LoVo (cell line): ENCODE measurements around the gene PLGRKT.
"Not testable (repeated sequence)": the region's sequence is repeated elsewhere in the genome, so short reads cannot be mapped to it uniquely, and the experiment has no call there.

Source experiments
- DNase-seq: peaks from one replicate; pipeline ENCODE4 v3.0.0-alpha.2; 2016; ENCODE audit warnings: low spot score

Gene PLGRKT

DNA sequence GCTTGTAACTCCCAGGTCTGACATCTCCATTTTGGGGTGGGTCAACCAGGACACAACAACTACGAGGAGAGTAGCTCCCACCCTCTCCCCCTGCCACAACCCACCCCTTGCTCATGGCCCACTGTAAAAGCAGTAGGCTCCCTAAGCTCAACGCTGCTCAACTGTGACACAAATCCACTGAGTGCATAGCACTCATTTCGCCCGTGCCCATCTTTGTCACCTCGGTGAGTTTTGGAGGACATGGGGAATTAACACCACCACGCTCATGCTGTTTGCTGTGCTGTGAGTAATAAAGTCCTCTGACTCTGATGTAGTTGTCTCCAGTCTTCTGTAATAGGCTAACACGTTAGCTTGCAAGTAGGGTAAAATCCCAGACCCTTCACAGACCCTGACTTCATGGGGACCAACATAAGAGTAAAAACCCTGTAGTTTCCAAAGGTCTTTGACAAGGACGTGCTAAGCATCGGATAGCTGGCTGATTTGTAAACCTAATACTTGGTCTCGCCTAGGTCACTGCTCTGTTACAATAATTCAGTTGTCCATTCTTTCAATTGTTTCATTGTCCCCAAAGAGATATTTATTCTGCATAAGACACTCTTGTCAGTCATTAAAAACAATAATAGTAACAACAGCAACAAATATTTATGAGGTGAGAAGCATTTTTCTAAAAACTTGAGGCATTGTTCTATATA lies 7.7 kb downstream of the PLGRKT start:
- DNase-seq: no peak

DNA sequence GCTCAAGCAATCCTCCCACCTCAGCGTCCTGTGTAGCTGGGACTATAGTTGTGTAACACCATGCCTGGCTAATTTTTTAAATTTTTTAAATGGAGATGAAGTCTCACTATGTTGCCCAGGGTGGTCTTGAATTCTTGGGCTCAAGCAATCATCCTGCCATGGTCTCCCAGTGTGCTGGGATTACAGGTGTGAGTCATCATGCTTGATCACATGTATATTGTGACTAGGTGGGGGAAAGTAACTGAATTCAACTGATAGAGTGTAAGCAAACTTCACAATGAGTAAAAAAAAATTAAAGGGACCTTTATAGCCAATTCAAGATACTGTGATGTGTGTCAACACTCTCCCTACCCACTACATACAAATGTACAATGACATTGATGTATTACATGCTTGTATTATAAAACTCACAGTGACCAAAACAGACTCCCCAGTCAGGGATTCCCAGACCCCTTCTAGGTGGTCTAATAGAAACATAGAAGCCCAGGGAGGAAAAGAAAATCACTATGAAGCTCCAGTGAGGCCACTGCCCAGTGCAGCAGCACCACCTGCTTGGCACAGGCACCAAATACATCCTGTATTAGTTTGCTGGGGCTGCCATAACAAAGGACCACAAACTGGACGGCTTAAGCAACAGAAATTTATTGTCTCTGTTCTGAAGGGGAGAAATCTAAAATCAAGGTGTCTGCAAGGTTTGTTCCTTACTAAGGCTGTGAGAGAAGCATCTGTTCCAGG lies 8.8 kb downstream of the PLGRKT start:
- DNase-seq: no peak

DNA sequence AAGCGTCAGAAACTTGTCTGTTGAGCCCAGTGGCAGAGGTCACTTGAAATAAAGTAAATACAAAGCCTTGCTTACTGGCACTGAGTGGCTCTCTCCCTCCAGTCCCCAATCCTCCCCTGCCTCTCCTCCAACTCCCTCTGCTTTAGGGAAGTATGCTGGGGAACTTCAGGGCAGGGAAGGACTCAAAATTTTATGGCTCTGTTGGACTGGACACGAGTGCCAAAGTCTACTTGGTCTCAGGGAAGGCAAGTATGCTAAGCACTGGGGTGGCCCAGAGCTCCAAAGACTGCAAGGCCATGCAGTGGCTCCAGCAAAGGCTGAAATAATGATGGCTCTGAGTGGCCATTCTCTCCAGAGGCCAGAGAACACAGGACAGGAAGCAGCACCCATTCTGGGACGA lies 9.6 kb downstream of the PLGRKT start:
- DNase-seq: no peak

DNA sequence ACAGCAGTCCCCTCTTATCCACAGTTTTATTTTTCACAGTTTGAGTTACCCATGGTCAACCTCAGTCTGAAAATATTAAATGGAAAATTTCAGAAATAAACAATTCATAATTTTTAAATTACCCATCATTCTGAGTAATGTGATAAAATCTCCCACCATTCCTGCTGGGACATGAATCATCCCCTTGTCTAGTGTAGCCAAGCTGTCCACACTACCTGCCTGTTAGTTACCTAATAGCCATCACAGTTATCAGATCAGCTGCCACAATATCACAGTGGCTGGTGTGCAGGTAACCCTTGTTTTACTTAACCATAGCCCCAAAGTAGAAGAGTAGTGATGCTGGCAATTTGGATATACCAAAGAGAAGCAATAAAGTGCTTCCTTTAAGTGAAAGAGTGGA lies 10.7 kb downstream of the PLGRKT start:
- DNase-seq: no peak

DNA sequence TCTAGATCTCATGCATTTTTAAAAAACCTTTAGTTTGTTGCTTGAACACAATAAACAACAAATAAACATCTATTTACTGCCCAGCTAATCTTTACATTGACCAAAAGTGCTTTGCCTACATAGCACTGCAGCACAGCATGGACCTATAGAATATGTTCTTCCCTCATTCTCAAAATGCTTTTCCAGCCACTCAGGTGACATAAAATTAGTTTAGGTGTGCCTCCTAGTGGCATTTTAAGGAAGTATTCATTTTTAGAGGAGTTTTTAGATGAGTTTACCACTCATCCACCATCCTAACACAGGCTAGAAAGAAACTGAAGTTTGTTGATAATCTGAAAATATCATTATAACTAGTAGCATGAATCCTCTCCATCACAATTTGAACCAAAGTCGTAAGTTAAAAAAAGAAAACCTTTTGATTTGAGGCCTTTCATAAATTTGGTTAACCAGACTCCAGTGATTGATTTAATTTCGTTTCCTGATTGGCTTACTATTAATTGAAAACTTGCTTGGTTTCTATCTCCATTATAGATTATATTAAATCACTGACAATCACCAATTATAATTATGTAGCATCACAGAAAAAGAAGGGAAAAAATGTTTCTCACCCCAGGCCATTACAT lies 12.6 kb downstream of the PLGRKT start:
- peak; percentile 31 for DNase-seq

DNA sequence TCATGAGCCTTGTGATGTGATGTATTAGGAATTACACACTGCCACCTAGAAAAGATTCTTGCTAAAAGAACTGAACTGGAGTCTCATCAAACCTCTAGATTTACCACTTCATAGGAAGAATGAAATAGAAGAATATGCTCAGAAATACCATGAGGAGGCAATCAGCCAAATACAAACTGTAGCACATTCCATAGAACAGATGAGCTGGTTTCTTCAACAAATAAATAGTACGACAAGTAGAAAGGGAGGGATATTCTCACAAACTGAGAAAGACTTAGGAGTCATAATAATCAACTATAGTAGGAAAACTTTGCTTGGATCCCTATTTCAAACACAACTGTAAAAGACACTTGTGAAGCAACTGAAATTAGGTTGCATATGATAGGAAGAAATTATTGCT lies 15.4 kb downstream of the PLGRKT start:
- no peak for DNase-seq

DNA sequence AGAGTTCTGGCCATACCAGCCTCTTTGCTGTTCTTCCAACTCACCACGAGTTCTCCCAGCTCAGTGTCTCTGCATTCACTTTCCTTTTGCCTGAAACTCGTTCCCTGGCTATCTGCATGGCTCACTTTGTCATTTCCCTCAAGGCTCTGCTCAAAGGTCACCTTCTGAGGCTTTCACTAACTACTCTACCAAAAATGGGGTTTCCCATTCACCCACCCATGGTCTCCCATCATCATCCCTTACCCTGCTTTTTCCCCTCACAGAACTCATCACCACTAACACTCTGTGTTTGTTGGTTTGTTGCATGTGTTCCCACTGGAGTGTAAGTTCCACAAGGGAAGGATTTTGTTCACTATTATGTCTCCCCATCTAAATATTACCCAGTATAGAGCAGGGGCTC lies 16.6 kb downstream of the PLGRKT start:
- DNase-seq: no peak

DNA sequence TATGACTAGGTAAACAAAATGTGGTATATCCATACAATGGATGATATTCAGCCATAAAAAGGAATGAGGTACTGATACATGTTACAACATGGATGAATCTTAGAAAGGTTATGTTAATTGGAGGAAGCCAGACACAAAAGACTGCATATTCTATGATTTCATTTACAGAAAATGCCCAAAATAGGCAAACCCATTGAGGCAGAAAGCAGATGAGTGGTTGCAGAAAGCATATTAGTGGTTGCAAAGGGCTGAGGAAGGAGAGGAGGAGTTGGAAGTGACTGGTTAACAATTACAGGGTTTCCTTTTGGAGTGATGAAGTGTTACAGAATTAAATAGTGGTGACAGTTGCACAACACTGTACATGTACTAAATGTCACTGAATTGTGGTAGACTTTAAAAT lies 17.7 kb downstream of the PLGRKT start:
- DNase-seq: no peak

DNA sequence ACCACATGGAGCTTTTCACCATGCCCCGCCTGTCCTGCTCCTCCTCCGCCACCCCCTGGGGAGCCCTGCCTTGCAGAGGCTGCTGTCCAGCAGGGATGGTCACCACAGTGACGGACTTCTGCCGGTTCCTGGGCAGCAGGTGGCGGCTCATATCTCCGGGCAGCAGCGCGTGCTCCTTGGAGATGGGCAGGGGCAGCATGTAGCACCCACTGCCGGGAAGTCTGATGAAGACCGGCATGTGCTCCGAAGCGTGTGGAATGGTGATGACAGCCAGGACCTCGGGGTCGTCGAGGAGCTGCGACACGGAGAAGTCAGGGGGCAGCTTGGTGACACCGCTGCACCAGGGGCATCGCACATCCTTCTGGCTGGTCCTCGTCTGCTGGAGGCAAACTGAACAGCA lies 19.2 kb downstream of the PLGRKT start:
- DNase-seq: no peak

DNA sequence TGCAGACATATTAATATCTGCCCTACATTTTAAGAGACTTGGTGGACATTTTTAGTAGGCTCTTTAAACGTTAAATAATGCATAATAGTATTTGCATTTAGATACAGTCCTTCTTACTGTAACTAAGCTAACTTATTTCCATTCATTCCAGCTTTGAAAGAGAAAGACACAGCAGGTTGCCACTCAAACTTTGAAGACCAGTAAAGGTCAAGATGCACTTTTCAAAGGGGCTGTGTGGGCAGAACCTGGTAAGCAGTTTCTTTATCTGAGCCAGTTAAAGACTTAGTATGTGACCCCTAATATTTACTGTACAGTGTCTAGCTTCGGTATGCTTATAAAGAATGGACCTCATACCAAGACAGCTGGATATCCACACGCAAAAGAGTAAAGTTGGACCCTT lies 20.8 kb downstream of the PLGRKT start:
- no peak for DNase-seq

DNA sequence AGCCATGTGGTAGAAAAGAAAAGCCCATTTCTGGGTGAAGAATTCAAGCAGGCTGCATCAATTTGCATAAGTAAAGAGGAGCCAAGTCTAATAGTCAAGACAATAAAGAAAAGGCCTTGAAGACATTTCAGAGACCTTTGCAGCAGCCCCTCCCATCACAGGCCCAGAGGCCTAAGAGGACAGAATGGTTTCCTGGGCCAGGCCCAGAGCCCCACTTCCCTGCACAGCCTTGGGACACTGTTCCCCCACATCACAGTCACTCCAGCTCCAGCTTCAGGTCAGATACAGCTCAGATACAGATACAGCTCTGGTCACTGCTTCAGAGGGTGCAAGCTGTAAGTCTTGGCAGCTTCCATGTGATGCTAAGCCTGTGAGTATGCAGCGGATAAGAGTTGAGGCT lies 29.1 kb downstream of the PLGRKT start:
- no peak for DNase-seq

DNA sequence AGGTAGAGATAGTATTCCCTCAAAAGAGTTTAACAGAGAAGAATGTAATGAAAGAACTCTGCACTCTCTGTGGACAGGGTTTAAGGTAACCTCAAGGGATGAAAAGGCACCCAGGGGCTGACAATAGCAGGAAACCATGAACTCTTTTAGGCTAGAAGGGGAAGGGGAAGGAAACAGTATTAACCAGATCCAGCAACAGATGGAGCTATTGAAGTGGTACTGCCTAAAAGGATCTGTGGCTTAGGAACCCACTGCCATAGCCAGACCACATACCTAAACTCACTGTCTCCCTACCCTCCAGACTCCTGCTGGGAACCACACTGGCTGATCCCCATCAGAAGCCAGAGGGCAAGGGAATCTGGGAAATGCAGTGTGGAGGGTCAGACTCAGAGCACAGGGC lies 35.5 kb downstream of the PLGRKT start:
- no peak for DNase-seq

DNA sequence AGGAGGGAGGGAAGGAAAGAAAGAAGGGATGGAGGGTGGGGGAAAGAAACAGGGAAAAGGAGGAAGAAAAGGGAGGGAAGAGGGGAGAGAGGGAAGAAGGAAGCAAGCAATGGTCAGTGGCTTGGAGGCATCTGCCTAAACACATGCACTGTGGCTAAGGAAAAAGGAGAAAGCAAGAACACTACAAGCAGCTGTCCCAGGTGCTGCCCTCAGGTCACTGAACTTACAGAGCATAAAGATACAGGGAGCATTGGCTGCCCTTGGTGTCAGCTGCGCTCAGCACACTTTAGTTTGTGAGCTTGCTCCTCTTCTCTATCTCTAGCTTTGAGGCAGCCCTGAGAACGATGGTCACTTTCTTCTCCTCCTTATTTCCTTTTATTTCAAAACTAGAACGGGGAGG lies 40.2 kb downstream of the PLGRKT start:
- not testable (repeated sequence) for DNase-seq

DNA sequence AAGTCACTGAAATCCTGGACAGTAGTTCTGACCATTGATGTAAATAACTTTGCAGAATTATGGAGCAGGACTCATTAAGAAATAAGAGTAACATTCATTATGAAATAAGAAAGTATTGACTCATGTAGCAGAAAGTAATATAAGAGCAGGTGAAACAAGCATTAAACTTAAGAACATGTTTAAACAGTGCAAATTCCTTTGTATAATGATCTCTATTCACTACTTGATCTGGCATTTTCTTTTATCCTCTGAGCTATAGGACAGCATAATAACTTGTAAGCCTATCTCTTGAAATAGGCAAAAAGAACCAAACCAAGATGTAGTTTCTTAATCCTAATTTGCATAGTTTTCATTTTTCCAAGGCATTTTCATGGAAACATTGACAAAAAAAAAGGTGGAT lies 42.3 kb downstream of the PLGRKT start:
- no peak for DNase-seq

DNA sequence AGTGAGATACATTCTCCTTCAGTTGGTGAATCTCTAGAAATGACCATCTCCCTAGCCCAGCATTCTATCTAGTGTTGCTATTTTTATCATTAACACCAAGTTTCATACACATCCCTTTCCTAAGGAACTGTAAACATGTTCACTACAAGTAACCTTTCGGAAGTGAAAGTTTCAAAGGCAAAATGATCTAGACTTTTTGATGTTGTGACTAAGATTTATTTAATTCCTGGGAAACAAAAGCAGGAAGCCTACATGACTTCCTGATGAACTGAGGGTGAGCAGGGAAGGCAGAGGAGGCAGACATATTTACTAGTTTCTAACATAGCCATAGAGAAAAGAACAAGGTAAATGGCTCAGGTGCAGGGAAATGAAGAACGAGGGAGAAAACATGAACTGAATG lies 43.7 kb downstream of the PLGRKT start:
- DNase-seq: not testable (repeated sequence)

DNA sequence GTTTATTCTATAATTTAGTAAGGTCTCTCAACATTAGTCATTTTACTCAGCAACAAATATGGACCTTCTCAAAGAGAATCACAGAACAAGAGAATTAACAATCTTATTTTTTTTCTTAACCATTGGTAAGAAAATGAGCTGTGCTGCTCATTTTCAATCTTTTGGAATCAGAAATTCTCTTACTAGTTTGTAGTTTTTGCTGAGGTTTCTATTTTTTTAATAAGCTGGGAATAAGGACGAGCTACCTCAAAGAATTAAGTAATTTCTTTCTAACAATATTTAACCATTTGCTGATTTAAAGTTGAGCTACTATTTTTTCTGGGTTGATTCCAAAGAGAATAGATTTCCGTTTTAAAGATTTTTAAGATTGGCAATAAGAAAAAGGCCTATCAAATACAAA lies 44.2 kb downstream of the PLGRKT start:
- DNase-seq: no peak

DNA sequence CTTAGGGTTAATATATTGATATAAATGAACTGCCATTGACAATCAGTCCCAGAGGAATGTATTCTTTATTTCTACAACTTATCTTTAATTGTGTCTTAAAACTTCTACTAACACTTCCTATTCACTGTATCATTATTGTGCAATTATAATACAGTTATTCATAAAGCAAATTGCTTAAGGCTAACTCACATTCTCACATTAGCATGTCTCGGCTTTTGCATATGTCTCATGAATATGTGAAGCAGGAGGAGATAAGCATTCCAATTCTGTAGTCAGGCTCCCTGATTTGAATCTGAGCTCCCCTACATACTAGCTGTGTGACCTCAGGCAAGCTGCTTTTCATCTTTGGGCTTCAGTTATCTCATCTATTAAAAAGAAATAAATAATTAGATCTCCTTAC lies 45.4 kb downstream of the PLGRKT start:
- DNase-seq: no peak

DNA sequence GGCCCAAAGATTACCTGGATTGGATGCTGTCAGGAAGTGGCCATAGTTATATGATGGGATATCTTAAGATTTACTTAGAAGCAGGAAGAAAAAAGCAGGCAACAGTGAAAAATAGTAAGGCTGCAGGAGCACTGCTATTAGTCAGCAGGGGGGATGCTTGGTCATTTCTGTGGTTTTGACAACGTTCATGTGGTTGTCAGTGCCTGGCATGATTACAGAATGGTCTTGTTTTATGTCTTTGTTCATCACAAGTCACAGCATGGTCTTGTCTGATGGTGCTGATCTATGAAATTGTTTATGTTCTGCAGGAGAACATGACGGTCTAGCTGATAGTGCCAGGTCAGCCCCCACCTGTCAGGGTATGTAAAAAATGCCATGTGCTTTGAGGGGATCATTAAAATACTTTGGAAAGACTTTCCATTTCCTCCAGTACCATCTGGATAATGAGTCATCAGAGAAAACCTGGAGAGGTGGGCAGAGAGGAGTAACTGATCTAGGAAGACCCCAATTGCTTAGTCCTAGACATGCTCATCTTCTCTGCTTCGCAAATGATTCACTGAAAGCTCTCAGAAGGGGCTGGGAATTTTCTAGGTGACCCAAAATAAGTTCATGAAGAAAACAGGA lies 48.5 kb downstream of the PLGRKT start:
- peak; percentile 10 for DNase-seq

DNA sequence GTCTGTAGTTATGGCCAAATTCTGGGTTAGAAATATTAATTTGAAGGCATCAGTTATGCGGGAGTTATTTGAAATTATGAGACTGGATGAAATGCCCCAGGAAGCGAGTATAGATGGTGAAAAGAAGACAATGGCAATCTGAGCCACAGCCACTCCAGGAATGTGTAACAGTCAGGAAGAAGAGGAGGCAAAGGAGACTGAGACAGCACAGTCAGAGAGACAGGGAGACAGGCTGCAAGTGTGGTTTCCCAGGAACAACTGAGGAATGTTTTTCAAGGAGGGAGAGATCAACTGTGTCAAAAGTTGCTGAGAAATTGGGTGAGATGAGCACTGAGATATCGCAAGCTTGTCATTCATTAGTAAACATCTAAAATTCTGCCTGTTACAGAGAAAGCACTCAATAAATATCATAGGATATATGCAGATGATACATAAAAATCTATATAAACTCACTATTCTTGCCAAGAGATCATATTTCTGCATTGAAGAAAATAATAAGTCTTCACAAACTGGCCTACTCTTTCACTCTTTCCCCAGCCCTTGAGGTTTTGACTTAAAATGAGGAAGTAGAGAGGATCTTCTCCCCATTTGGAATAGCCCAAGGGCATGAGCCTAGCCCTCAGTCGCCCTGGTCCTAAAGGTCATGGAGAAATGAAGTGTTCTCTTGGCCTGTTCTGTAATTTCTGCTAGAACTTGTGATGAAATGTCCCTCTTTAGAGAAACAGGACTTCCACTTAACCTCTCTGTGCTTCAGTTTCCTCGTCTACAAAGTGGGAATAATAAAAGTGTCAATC lies 49.5 kb downstream of the PLGRKT start:
- no peak for DNase-seq

DNA sequence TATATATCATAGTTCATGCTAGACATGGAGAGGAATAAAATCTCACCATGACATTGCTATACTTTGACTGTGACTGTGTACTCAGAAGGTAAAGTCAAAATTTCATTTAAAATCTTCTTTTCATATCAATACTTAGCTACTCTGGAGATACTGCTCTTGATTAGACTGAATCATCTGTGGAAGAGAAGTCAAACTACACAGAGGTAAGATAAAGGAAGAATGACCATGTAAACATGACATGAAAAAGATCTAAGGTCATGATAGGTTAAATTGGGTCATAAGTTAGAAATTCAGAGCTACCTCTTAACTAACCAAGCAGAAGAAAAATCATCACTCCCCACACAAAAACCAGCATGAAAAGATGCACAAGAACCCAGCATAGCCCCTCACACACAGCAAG lies 53.3 kb downstream of the PLGRKT start:
- no peak for DNase-seq

DNA sequence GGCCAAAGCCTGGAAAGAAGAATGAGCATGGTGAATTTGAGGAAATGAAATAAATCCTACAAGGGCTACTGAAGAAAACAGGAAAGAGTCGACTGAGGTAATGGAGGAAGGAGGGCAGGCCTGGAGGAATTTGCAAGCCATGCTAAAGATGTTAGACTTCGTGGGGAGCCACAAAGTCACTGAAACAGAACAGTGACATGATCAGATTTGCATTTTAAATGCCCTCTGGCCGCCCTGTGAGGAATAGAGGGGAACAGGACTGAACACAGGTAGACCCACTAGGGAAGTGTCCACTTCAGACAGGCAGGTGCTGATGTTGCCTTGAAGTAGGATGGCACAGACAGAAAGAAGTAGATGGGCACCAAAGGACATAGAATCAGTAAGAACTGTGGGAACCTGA lies 55.2 kb downstream of the PLGRKT start:
- DNase-seq: no peak

DNA sequence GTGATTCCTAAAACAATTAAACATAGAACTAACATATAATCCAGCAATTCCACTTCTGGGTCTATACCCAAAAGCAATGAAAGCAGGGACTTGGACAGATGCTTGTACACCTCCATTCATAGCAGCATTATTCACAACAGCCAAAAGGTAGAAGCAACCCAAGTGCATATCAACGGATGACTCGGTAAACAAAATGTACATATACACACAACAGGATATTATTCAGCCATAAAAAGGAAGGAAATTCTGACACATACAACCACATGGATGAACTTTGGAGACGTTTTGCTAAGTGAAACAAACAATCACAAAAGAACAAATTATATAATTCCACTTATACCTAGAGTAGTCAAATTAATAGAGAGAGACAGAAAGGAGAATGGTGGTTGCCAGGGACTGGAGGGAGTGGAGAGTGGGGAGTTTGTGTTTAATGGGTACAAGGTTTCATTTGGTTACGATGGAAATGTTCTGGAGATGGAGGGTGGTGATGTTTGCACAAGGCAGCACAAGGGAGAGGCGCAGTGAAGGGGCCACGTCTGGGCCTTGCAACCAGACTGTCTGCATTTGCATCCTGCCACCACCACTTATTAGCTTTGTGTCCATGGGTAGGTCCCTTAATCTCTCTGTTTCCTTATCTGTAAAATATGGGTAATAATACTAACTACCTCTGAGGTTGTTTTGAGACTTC lies 61.8 kb downstream of the PLGRKT start:
- DNase-seq: no peak
